GF-D8 (cell line): ENCODE results near the gene NR4A1.

Experiments
- DNase-seq: peaks from one replicate; lab custom pipeline; 2025; lab: John Stamatoyannopoulos, UW

Gene NR4A1

GRCh38 chr12:52058631-52059361 lies 7.6 kb downstream of the NR4A1 start:
- DNase-seq: no peak

GRCh38 chr12:52059582-52060497 lies 8.6 kb downstream of the NR4A1 start:
- no peak for DNase-seq

GRCh38 chr12:52060498-52061177 lies 9.4 kb downstream of the NR4A1 start:
- no peak for DNase-seq

GRCh38 chr12:52061470-52062166 lies 10.4 kb downstream of the NR4A1 start:
- DNase-seq: no peak

GRCh38 chr12:52062167-52063081 lies 11.2 kb downstream of the NR4A1 start:
- no peak for DNase-seq

- no peak for DNase-seq
Measured at GRCh38 chr12:52063082-52063924, 12.1 kb downstream of the NR4A1 start.

- no peak for DNase-seq
Measured at GRCh38 chr12:52063981-52064649, 12.9 kb downstream of the NR4A1 start.

- DNase-seq: no peak
Measured at GRCh38 chr12:52066346-52067080, 15.3 kb downstream of the NR4A1 start.

- no peak for DNase-seq
Measured at GRCh38 chr12:52067081-52067374, 15.8 kb downstream of the NR4A1 start.

- DNase-seq: peak; percentile 67
Measured at GRCh38 chr12:52069327-52070184, 18.3 kb downstream of the NR4A1 start, which contains the start of gene ATG101. TSS of gene ATG101 (plus strand) at chr12:52069978. CDS start at chr12:52073651, 3,673 bp downstream.

- no peak for DNase-seq
Measured at GRCh38 chr12:52070185-52070925, 19.1 kb downstream of the NR4A1 start.

- peak; percentile 97 for DNase-seq
Measured at GRCh38 chr12:52073531-52074381, 22.5 kb downstream of the NR4A1 start.

- no peak for DNase-seq
Measured at GRCh38 chr12:52074971-52075724, 23.9 kb downstream of the NR4A1 start.

- DNase-seq: no peak
Measured at GRCh38 chr12:52076811-52077210, 25.6 kb downstream of the NR4A1 start.

- no peak for DNase-seq
Measured at GRCh38 chr12:52078276-52078675, 27.0 kb downstream of the NR4A1 start.
